Stimulated activated CD8-positive, alpha-beta memory T cell treated with anti-CD3 and anti-CD28 coated beads, Interleukin-7, amount 100 ng/mL, for 1 hour (primary cell): Measurements from ENCODE around the gene FARS2.

Source experiments
- DNase-seq, 2 donors: peaks; one replicate each; pipeline ENCODE4 v3.0.0-alpha.2; 2020; ENCODE audit warnings: low read depth in 2 of 2

FARS2 gene

DNA sequence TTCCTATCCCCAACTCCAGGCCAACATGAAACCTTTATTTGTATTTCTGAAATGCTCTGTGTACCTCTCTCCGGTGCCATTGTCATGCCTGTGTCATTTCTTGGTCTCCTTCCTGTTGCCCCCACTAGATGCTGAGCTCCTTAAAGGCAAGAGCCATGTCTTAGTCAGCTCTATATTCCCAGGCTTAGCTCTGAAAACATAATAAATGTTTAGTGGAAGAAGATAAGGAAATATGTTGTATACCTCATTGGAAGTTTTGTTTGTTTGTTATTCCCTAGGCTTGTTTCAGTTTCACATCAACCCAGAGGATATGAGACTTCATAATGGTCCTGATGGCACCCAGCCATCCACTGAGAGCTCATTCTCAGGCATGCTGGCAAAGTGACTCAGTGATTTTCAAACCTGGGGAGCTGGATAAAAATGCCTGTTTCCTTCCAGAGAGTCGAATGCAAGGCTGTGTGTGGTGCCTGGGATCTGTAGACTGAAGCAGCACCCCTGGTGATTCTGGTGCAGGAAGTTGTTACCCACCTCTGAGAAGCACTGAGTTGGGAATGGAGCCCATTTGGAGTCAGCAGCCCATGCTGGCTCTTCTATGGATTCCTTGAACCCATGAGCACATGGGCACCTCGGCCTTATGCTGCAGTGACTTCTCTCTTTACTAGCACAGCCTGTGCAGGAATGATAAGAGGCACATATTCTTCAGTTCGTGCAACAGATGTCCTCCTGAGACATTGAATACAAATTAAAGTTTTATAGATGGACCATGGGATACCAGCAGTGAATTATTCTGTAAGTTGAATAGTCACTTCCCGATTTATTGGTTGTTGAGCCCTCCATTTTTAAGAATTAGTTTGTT, 205.2 kb downstream of the FARS2 start:
- DNase-seq = no peak

DNA sequence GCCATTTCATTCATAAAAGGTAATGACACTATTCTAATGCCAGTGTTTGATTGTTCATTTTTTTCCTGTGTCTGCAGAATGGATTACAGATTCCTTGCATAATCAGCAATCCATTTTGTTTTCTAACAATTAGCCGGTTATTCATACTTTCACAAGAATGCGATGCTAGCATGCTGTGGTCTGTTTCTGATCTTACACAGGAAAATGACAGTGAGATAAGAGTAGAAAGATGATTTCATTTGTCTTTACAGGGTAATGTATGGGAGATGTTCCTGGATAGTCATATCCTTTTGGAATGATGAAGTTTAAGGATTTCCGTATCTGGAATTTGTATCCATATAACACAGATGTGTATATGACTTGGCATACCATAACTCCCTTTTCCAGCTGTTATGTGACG, 207.3 kb downstream of the FARS2 start:
- DNase-seq = no peak

DNA sequence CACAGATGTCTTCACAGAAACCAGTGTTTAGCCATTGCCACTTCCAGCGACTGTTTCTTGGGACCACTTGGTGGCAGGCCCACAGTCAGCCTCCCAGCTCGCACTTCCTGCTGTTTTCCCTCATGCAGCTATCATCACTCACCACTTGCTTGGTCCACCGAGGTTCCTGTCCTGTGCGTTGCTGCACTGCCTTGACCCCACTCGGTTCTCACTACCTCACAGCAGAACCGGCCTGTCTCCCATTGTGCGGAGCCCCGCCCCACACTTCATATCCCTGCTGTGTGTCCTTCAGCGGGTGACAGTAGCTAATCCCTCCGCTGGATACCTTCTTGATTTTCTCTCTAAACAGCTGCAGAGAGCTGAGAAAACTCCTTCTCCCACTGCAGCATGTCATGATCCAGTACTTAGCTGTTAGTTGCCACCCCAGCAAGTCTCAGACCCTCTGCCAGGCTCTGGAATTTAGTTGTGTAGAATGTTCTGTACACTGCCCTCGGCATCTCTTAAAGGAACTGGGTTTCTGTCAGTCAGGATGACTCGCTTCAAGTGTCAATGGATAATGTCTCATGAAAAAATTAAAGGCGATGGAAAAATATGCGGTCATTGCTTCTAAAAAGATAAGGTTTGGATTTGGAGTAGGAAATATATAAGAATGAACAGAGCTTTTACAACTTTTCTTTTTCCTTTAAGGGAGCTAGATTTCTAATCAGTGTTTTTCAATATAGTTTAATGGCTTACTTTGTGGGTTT, 208.0 kb downstream of the FARS2 start:
- no peak for DNase-seq

DNA sequence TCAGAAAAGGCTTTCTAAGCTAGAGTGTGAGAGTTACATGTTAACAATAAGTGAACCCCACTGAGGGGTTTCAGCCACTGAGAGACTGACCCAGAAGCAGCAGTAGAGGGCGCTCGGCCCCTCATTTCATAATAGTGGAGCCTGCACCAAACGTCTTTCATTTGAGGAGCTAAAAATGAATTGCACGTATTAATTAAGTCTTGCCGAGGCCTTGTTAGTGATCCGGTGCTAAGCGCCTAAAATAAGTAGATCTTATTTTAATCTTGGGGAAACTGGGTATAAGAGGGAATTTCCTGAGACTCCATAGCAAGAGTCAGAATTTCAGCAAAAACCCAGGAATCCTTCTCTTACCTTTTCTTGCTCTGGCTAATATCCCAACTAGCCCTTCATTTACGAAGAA, 209.7 kb downstream of the FARS2 start:
- DNase-seq = peak; percentile 13 to 37

DNA sequence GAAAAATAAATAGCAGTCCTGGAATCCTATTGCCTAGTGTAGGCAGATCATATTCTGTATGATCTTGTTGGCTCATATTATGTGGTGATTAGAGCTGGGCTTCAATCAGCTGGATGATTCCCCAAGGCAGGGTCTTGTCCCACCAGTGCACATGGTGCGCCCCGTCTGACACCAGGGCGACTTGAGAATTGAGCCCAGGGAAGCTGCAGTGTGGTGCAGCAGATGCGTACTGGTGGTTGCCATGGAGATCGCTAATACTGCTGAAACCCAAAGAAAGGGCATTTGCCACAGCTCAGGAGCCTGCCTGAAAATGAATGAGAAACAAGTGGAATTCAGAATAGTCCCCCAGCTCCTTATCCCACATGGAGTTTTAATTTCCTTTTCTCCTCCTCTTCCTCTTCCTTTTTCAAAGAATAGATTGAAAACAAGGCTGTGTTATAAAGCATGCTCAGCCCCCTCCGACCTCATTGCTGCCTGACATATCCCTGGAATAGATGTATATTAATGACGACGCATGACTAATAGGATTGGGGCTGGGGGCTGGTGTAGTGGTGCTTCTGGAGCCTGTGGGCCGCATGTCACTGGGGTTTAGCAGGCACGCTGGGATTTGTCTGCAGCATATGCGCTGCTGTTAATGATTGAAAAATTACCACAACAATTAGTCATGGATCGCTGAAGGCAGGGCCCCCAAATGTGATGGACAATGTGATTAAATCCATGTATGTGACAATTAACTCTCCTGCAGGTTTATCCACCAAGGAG, 210.5 kb downstream of the FARS2 start:
- DNase-seq = no peak

DNA sequence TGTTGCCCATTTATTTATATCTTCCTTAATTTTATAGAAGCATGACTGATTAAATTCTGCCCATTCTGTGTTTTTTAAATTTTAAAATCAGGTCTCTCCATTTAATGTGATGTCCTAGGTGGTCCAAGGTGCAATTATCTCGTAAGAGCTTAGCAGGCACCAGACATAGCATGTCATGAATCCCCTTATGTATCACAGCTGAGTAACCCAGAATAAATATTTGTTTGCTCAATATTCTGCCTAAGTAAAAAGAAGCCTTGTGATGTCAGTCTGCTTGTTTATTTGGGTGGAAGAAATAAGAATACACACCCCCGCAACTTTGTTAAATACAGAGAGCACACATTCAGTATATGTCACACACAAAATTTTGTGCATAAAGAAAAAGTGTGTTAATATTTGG, 211.3 kb downstream of the FARS2 start:
- DNase-seq = no peak

DNA sequence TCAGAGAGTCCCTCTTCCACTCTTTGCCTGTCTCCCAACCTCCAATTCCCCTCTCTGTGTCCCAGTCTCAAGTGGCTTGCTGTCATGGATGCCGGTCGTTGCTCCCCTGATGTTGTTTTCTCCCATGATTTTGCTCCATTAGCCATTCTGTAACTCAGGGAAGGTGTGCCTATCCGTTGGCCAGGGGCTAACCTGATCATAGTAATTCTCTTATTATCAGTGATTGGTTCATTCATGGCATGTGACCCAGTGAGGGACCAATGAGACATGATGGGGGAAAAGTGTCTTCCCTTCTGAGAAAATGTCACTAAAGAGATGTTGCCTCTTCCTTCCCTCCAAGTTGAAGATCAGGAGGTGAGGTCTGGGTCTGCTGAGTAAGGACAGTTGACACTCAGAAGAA, 214.5 kb downstream of the FARS2 start:
- no peak for DNase-seq

DNA sequence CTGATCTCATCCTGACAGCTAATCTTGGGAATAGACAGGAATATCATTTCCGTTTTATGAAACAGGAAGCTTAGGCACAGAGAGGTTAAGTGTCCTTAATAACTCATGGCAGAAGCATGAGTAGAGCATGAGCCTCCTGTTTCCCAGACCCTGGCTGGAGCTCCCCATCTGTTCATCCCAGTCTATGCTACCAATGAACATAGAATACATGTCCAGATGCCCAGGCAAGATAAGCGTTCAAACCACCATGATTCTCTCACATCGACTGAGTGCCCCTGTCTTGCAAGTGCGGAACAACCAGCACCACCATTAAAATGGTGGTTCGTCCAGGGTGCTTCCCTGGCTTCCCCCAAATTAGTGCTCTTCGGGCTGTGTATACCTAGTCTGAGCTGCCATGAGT, 217.1 kb downstream of the FARS2 start:
- DNase-seq = no peak

DNA sequence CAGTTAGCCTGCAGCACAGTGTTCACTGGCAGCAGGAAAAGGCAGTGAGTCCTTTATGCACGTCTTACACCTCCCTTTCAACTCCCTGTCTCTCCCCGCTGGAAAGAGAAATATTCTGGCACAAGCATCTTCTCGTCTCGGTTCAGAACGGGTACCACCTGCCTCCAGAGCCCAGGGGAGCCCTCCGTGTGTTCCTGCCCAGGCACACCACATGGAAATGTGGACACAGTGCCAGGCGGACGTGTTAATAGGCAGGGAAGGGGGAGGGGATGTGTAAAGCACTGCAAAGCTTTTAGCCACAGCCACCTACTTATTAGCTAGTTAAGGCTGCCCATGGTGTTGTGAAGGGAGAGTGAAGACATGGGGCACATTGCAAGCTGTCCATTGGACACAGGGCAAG, 219.7 kb downstream of the FARS2 start:
- no peak for DNase-seq

DNA sequence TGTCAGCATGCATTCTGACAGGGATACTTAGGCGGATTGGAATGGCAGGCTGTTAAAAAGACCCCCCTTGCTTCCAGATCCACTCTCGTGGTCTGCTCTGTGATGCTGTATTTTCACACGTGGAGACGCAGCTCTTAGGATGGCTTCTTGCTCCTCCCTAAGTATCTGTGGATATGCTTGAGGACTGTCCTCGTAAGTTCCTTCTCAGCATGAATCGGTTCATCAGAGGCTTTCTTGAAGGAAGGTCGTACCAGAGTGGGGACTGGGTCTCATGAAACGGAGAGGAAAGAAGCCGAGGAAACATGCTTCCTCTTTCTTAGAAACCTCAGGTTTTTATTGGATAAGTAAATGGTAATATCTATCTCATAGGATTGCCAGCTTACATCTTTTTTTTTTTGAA, 220.4 kb downstream of the FARS2 start:
- DNase-seq = no peak

DNA sequence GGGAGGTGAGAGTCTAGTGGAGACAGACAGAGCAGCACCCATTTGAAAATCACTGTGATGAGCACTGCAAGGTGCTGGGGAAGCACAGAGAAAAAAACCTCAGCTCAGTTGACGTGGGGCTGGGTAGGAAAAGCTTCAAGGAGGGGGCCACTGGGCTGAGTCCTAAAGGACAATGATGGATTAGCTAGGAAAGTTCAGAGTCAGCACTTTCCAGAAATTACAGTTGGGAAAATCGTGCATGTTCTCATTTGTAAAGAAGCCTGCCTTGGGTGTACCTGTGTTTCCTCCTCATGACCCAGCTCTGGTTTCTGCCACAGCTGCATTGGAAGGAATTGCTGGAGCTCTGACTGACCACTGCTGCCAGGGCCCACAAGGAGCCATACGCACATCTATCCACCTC, 221.3 kb downstream of the FARS2 start:
- DNase-seq = no peak

DNA sequence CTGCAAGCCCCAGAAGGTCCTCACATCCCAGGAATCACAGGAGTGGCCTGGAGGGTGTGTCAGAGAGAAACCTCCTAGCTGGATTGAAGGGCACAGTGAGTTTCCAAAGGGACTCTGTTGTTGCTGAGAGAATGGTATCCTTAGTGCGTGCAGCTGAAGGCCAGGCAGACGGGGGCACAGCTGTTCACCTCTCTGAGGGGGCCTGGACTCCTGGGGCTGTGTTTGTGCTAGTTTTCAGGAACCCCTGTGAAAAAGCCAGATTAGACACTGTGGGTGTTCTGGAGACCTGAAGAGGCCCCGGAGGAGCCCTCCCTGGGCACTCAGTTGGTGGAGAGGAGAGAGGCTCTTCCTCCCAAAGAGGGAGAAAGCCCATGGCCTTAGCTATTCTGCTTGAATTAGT, 223.4 kb downstream of the FARS2 start:
- no peak for DNase-seq

DNA sequence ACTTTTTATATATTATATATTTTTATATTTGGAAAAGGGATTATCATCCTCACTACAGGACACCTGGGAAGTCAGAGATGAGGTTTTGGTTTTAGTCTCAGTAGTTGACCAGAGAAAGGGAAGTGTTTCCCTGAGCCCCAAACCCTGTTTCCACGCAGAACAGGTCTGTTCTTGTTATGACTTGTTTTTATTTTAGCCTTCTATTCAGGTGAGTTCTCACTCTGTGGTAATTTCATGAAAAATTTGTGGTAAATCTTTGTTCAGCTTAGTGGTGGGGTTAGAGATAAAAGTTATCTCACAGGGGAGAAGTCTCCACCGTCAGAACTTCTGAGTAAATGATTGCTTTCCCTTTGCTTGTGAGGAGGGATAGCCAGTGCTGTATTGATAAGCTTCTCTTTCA, 224.9 kb downstream of the FARS2 start:
- DNase-seq = no peak

DNA sequence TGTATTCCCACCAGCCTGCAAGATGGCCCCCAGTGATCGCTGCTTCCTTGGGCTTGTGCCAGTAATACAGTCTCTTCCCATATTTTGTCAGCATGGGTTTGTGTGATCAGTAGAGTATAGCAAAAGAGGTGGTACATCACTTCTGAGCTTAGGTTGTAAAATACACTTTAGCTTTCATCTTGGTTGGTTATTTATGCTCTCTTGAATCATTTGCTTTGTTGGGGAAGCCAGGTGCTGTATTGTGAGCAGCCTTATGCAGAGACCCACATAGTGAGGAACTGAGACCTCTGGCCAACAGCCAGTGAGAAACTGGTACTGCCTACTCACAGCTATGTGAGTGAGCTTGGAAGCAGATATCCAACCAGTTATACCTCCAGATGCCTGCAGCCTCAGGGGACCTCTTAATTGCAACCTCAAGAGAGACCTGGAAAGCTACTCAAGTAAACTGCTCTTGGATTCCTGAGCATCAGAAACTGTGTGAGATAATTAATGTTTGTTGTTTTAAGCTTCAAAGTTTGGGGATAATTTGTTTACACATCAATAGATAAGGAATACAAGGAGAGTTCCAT, 229.3 kb downstream of the FARS2 start:
- DNase-seq = no peak

DNA sequence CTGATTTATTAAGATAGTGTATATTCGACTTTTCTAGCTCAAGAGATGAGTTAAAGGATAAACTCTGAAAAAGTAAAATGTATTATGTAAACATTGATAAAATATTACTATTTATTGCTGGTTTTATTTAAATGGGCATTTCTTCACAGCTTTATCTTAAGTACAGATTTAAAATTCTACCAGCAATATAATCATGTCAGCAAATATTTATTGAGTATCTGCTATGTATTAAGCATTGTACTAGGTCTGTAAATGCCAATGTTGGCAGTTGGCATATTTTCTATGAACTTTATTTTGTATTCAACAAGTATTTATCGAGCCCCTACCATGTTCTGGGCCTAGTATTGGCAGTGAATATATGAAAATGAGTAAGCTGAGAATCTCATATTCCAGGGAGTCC, 231.0 kb downstream of the FARS2 start:
- DNase-seq = no peak

DNA sequence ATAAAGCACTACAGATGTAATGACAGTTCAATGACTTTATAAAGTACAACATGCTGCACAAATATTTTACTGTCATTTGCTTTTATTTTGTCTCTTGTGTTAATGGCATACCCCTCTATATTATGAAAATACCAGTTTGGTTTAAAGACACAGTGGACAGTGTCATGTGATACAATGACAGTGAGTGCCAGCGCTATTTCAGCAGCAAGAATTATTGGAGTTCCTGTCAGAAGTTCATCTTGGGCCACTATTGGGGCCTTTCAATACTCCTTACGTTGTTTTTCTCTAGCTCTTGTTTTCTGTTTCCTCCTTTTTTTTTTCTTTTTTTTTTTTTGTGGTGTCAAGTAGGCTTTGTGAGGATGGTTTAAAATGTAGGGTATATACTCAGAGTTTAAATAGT, 232.5 kb downstream of the FARS2 start:
- no peak for DNase-seq

DNA sequence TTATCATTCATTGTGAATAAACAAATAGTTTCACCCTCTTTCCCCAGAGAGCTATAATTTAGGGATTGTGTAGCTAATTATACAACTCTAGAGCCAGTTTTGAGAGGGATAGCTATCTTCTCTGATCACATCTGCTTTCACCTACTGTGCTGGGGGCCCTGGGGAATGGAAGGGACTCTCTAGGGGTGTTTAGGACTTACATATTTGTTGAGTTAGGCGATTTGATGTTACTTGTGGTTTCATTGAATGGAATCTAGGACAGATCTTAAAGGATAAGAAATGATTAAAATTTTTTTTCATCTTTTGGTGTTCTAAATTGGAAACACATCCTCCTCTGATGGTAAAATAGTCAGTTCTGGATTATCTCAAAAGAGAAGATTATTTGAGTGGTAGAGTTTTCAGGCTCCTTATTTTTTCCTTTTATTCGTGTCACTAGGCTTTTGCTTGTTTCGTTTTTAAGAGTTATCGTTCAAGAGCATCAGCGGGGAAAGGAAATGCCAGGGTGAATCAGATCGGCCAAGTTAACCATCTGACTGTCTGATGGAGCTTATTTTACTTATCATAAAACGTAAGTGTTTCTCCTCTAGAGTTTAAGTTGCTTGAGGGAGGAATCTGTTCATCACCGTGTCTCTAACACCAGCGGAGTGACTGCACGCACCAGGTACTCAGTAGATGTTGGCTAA, 236.7 kb downstream of the FARS2 start:
- no peak for DNase-seq

DNA sequence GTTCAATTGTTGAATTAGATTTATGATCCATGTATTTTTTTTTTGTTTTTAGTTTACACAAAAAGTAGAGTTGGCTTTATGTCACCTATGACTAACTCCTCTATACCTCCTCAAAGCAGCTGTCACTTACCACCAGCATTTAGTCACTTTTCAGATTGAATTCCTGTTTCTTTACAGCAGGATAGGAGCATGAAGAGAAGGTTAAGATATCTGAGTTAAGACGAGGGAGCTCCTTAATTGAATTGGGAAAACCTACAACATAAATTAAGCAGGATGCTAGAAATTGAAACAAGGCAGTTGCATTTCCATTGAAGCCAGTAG, 237.2 kb downstream of the FARS2 start:
- DNase-seq = no peak

DNA sequence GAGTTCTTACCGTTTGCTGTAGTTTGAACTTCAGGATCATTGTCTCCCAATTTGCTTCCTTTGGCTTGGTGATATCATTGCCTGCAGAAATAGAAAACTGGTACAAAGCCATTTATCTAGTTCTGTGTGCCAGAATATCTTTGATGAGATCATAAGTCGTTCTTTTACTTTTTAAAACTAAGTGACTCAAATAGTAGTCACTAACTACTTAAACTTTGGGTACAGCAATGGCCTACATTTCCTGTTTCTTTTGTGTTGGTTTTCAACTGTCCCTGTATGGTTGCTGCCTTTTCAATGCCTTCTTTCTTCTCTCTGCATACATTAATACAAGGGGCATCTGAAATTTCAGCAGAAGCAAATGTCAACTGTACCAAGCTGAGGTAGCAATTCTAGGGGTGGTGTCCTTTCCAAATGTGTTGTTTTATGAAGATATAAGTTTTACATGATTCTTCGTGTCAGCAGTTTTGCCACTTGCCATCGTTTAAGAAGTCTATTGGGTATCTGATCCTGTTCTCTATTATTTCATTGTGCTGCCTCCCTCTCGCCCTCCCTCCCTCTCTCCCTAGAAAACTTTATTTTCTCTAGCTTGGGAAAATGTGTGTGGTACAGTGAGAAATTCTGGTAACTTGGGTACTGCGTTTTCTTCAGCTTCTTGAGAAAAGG, 238.5 kb downstream of the FARS2 start:
- no peak for DNase-seq

DNA sequence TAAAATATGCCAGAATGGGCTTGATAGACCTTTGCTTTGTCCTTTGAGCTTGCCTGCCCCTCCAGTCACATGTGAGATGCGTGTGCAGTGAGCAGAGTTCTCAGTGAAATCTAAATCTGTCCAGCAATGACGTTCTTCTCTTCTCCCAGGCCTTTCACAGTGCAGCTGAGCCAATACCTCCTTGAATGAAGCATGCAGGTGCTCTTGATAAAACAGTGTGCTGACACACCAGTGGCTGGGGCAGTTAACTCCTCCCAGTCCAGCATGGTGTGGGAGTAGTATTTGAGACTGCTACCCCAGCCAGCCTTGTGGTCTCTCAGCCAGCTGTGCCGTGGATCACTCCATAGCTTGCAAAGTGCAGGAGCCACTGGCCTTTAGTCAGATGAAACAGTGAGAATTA, 240.5 kb downstream of the FARS2 start:
- no peak for DNase-seq

DNA sequence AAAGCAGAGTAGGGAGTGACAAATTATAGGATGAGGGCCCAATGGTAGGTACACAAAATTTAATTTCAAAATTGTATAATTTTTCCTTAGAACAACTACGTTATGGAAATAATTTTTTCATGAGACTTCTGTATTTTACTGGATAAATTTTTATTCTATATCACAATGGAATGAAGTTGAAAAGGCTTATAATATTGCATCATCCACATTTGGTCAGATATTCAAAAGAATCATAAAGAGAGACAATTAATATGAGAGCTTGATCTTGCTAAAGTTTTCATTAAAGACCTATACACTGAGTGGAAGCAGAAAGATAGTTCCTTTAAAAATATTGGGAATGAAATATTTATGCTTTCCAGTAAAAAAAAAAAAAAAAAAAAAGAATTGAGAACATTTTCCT, 242.8 kb downstream of the FARS2 start:
- DNase-seq = no peak
